Panc1 (cell line): Measurements from ENCODE around the gene CIAO2B. TPM values are rescaled to one million over a fixed set of nuclear protein-coding genes. Genes with fewer than 3 reads are reported as not detected.

ENCODE experiments used
- ATAC-seq: fragments of 200-7000 bp; cut with Tn5 transposase; 2 replicates; pipeline ENCODE4 v1.9.1; 2020; ENCODE audit warnings: mild to moderate bottlenecking, moderate library complexity
- BruUV-seq: library from RNA; stranded (reverse); fragments of 400-500 nt; replicated peaks from 2 replicates; lab custom pipeline; 2021; lab: Mats Ljungman, UMichigan
- CTCF ChIA-PET: fragments of 300-600 bp; sonication (Branson Sonifier 250); formaldehyde crosslinking; loops from one replicate; lab custom pipeline; 2022; ENCODE audit warnings: antibody characterized with exemption; lab: Charles Lee
- POLR2A ChIA-PET: fragments of 300-600 bp; sonication (Branson Sonifier 250); formaldehyde crosslinking; loops from one replicate; lab custom pipeline; 2022; ENCODE audit warnings: antibody characterized with exemption; lab: Charles Lee
- DNase-seq: peaks from one replicate; pipeline ENCODE4 v3.0.0-alpha.2; 2010; ENCODE audit warnings: low read depth, low spot score
- H3K27ac ChIP-seq: 2 replicates; pipeline ENCODE4 v1.5.1; 2011; ENCODE audit warnings: mild to moderate bottlenecking, low read length, inconsistent platforms
- H3K27me3 ChIP-seq: fragments of 200-500 bp; sonication (Bioruptor generic); 2 replicates; pipeline ENCODE4 v1.6.0; 2014; ENCODE audit warnings: low read length, inconsistent platforms; ENCODE audit not compliant: control insufficient read depth, insufficient read depth
- H3K36me3 ChIP-seq: fragments of 200-500 bp; sonication (Bioruptor generic); 2 replicates; pipeline ENCODE4 v1.5.1; 2014; ENCODE audit warnings: inconsistent platforms, mild to moderate bottlenecking, low read length, moderate library complexity; ENCODE audit not compliant: control insufficient read depth, insufficient read depth
- H3K4me1 ChIP-seq: 2 replicates; pipeline ENCODE4 v1.5.1; 2011; ENCODE audit warnings: inconsistent platforms, mild to moderate bottlenecking, low read length, moderate library complexity; ENCODE audit not compliant: control insufficient read depth, insufficient read depth
- H3K4me3 ChIP-seq, 2 experiments: 2 replicates each; pipeline ENCODE4 v1.5.1; 2011 to 2012; ENCODE audit warnings: low read depth in 2 of 2, low read length in 2 of 2, mild to moderate bottlenecking in 2 of 2, inconsistent platforms in 1 of 2, moderate library complexity in 1 of 2
- H3K9me3 ChIP-seq: fragments of 200-500 bp; sonication (Bioruptor generic); 2 replicates; pipeline ENCODE4 v1.5.1; 2014; ENCODE audit warnings: low read depth, mild to moderate bottlenecking, inconsistent platforms, low read length, moderate library complexity; ENCODE audit not compliant: control insufficient read depth, insufficient read depth
- CTCF ChIP-seq: fragments of 450-650 bp; IDR thresholded peaks from 2 replicates; pipeline ENCODE4 v1.5.1; 2017; ENCODE audit warnings: mild to moderate bottlenecking
- POLR2AphosphoS5 ChIP-seq: IDR thresholded peaks from 2 replicates; pipeline ENCODE4 v1.6.1; 2012; ENCODE audit warnings: mild to moderate bottlenecking, low read depth, low read length, moderate library complexity
- REST ChIP-seq, 2 experiments: IDR thresholded peaks; 2 replicates each; pipeline ENCODE4 v1.6.1; 2011 to 2012; ENCODE audit warnings: low read depth in 2 of 2, control low read depth in 1 of 2, low read length in 1 of 2, mild to moderate bottlenecking in 1 of 2, moderate library complexity in 1 of 2; ENCODE audit not compliant: insufficient read depth in 1 of 2
- SIN3A ChIP-seq: IDR thresholded peaks from 2 replicates; pipeline ENCODE4 v1.6.1; 2012; ENCODE audit warnings: low read depth, mild to moderate bottlenecking, low read length, moderate library complexity, borderline replicate concordance; ENCODE audit not compliant: insufficient read depth
- TCF7L2 ChIP-seq: IDR thresholded peaks from 2 replicates; pipeline ENCODE4 v1.6.1; 2011; ENCODE audit warnings: mild to moderate bottlenecking, low read depth, low read length, inconsistent platforms
- in situ Hi-C: cut with HindIII; loops from 2 replicates; pipeline ENCODE4 v1.10.0; 2016; ENCODE audit warnings: low sequenced_read_pairs, low pct_unique_long_range_greater_than_20kb
- intact Hi-C: fragments of 100-400 bp; cut with micrococcal nuclease; formaldehyde crosslinking; loops from one replicate; pipeline ENCODE4 v1.10.0; 2022; ENCODE audit not compliant: unreplicated experiment
- total RNA-seq: library from RNA; stranded (reverse); gene quantifications from one replicate; pipeline ENCODE4 v1.2.1, GENCODE V29; 2021; ENCODE audit not compliant: unreplicated experiment

The CIAO2B gene
- total RNA-seq, 1 experiment from 2014 or later: 96.6 TPM

- Histone ChIP-seq H3K27me3 (no peaks in the 10 kb centered on the region), H3K9me3 (no peaks in the 10 kb centered on the region), H3K27ac (no peak overlapping the region), H3K4me3 (no peak overlapping the region), H3K36me3 (no peaks in the 10 kb centered on the region), H3K4me1 (no peaks in the 10 kb centered on the region)
- no TSS peak for BruUV-seq
- ChIA-PET POLR2A (interaction anchor here (0.6 kb wide), 2 partner anchors 87 to 304 kb away, joined by 4 to 7 read pairs; no protein-coding TSS in a partner anchor), CTCF (interaction anchor here (0.6 kb wide), 1 partner anchor 43 kb away, joined by 3 read pairs; no protein-coding TSS in a partner anchor)
- DNase-seq (no peak), ATAC-seq (no peak)
- in situ Hi-C loops (no loop called here), intact Hi-C loops (no loop called here)
- TF ChIP-seq TCF7L2 (no peak), SIN3A (no peak), REST (IDR thresholded peaks at IDR 0.05; ENCODE audit: insufficient read depth in 1 of 2, low read depth in 2 of 2, low read length in 1 of 2) (no peak), CTCF (no peak), POLR2AphosphoS5 (no peak)
Observed at GRCh38 chr16:66944054-66944441, 9.8 kb upstream of the CIAO2B start.

GRCh38 chr16:66943426-66944053 is 9.3 kb upstream of the CIAO2B start:
- no peaks in the 10 kb centered on the region for H3K9me3 ChIP-seq
- in situ Hi-C loops: no loop called here
- no peaks in the 10 kb centered on the region for H3K36me3 ChIP-seq
- BruUV-seq: no TSS peak
- no peaks in the 10 kb centered on the region for H3K27me3 ChIP-seq
- intact Hi-C loops: no loop called here
- no peak for TF ChIP-seq TCF7L2
- no peak for TF ChIP-seq REST (IDR thresholded peaks at IDR 0.05; ENCODE audit: insufficient read depth in 1 of 2, low read depth in 2 of 2, low read length in 1 of 2)
- TF ChIP-seq SIN3A: no peak
- no peak for TF ChIP-seq CTCF
- ChIA-PET CTCF (interaction anchor here (0.6 kb wide), 1 partner anchor 83 kb away, joined by 3 read pairs; no protein-coding TSS in a partner anchor), POLR2A (no interaction called here)
- no peak overlapping the region for H3K27ac ChIP-seq
- DNase-seq (no peak), ATAC-seq (no peak)
- no peaks in the 10 kb centered on the region for H3K4me1 ChIP-seq
- H3K4me3 ChIP-seq: no peak overlapping the region
